GM12878 (cell line): ENCODE results near the gene MARK4.

Experiments
- ATF3 ChIP-seq: IDR thresholded peaks from 2 replicates; pipeline ENCODE4 v1.6.1; 2011; ENCODE audit warnings: low read depth, mild to moderate bottlenecking, low read length, moderate library complexity, borderline replicate concordance; ENCODE audit errors: extremely low read depth
- CTCF ChIP-seq, 3 experiments: IDR thresholded peaks in 2 of 3; conservative IDR thresholded peaks in 1 of 3; 2 replicates each; pipeline ENCODE4 v1.5.1; 2011; ENCODE audit warnings: low read depth in 3 of 3, low read length in 3 of 3, mild to moderate bottlenecking in 3 of 3, control low read depth in 2 of 3, moderate library complexity in 2 of 3, inconsistent platforms in 1 of 3, mixed read lengths in 1 of 3; ENCODE audit not compliant: control insufficient read depth in 2 of 3, insufficient read depth in 1 of 3; ENCODE audit errors: extremely low read depth in 1 of 3
- EGR1 ChIP-seq, 2 experiments: IDR thresholded peaks; 1 replicate in 1 of 2; 2 replicates in 1 of 2; pipeline ENCODE4 v1.6.1; 2011 to 2012; ENCODE audit warnings: low read depth in 2 of 2, low read length in 2 of 2, borderline replicate concordance in 1 of 2, mild to moderate bottlenecking in 1 of 2, moderate library complexity in 1 of 2
- FOXK2 ChIP-seq: fragments of 450-650 bp; IDR thresholded peaks from 2 replicates; pipeline ENCODE4 v1.6.1; 2017; ENCODE audit warnings: mild to moderate bottlenecking, moderate library complexity
- HCFC1 ChIP-seq: fragments of 150-350 bp; IDR thresholded peaks from 2 replicates; pipeline ENCODE4 v1.6.1; 2014; ENCODE audit warnings: low read length
- HDAC6 ChIP-seq: fragments of 200-600 bp; sonication (generic); IDR thresholded peaks from one replicate; pipeline ENCODE4 v1.8.0; 2017; ENCODE audit warnings: antibody characterized with exemption; ENCODE audit not compliant: unreplicated experiment
- JUND ChIP-seq: IDR thresholded peaks from 2 replicates; pipeline ENCODE4 v1.6.1; 2012; ENCODE audit warnings: low read depth, mild to moderate bottlenecking, low read length, improper control_type of control experiment, moderate library complexity
- PML ChIP-seq: IDR thresholded peaks from 2 replicates; pipeline ENCODE4 v1.6.1; 2012; ENCODE audit warnings: low read length, inconsistent platforms
- POLR2A ChIP-seq: IDR thresholded peaks from 2 replicates; pipeline ENCODE4 v1.6.1; 2011; ENCODE audit warnings: low read depth, mild to moderate bottlenecking, low read length
- RAD21 ChIP-seq: IDR thresholded peaks from 2 replicates; pipeline ENCODE4 v1.6.1; 2011; ENCODE audit warnings: mild to moderate bottlenecking, low read depth, low read length, moderate library complexity; ENCODE audit not compliant: insufficient read depth
- STAT1 ChIP-seq: fragments of 450-650 bp; conservative IDR thresholded peaks from 2 replicates; pipeline ENCODE4 v1.6.1; 2014; ENCODE audit warnings: antibody characterized with exemption, mild to moderate bottlenecking
- ZBTB40 ChIP-seq: fragments of 450-650 bp; IDR thresholded peaks from 2 replicates; pipeline ENCODE4 v1.6.1; 2016; ENCODE audit warnings: mild to moderate bottlenecking, moderate library complexity, borderline replicate concordance
- ZNF274 ChIP-seq: IDR thresholded peaks from one replicate; pipeline ENCODE4 v1.8.0; 2011; ENCODE audit not compliant: insufficient read length, insufficient read depth
- ZNF384 ChIP-seq: IDR thresholded peaks from 2 replicates; pipeline ENCODE4 v1.6.1; 2012; ENCODE audit warnings: low read depth, mild to moderate bottlenecking, low read length, improper control_type of control experiment, borderline replicate concordance

- TF ChIP-seq CTCF (IDR thresholded peaks at IDR 0.05 in 2 of 3, conservative IDR thresholded peaks at IDR 0.05 in 1 of 3; ENCODE audit: control insufficient read depth in 2 of 3, extremely low read depth in 1 of 3, insufficient read depth in 1 of 3, low read depth in 3 of 3, low read length in 3 of 3) (no peak), POLR2A (no peak), ATF3 (no peak), RAD21 (no peak), FOXK2 (no peak), PML (no peak), HDAC6 (no peak), ZBTB40 (no peak), STAT1 (no peak), JUND (no peak), HCFC1 (no peak), ZNF274 (no peak), ZNF384 (no peak), EGR1 (IDR thresholded peaks at IDR 0.05; ENCODE audit: borderline replicate concordance in 1 of 2, low read depth in 2 of 2, low read length in 2 of 2) (no peak)
These were observed 44.7 kb upstream of the MARK4 start for GRCh38 chr19:45206328-45206727.
